HL-60 (cell line): ENCODE measurements around the gene ABCA7.

ENCODE experiments used
- DNase-seq, 2 experiments: peaks; one replicate each; pipeline ENCODE4 v3.0.0-alpha.2; 2010 to 2020; ENCODE audit warnings: low read depth in 1 of 2, low spot score in 1 of 2
- H3K27ac ChIP-seq: fragments of 250-450 bp; sonication (Bioruptor Pico); replicated peaks from 2 replicates; pipeline ENCODE4 v1.5.1; 2020; ENCODE audit warnings: mild to moderate bottlenecking, moderate library complexity
- H3K27me3 ChIP-seq: fragments of 250-450 bp; sonication (Bioruptor Pico); 2 replicates; pipeline ENCODE4 v1.5.1; 2021; ENCODE audit warnings: mild to moderate bottlenecking, moderate library complexity; ENCODE audit not compliant: insufficient read depth, poor library complexity, severe bottlenecking
- H3K4me3 ChIP-seq: replicated peaks from 2 replicates; pipeline ENCODE4 v1.5.1; 2011; ENCODE audit warnings: mild to moderate bottlenecking, control low read depth, low read length; ENCODE audit not compliant: insufficient read depth
- GABPA ChIP-seq: IDR thresholded peaks from 2 replicates; pipeline ENCODE4 v1.6.1; 2012; ENCODE audit warnings: low read depth
- POLR2AphosphoS5 ChIP-seq: IDR thresholded peaks from 2 replicates; pipeline ENCODE4 v1.6.1; 2012; ENCODE audit warnings: low read depth
- SPI1 ChIP-seq: IDR thresholded peaks from 2 replicates; pipeline ENCODE4 v1.6.1; 2012; ENCODE audit warnings: low read depth, mild to moderate bottlenecking, borderline replicate concordance
- TF ChIP-seq, protein P1 (sequence below): IDR thresholded peaks from 2 replicates; pipeline ENCODE4 v1.6.1; 2012; ENCODE audit warnings: low read depth; ENCODE audit not compliant: insufficient replicate concordance
- TF ChIP-seq, protein P2 (sequence below): IDR thresholded peaks from one replicate; pipeline ENCODE4 v1.5.1; 2011; ENCODE audit warnings: low read length, control low read depth, inconsistent platforms; ENCODE audit not compliant: insufficient read depth

ABCA7 gene

DNA sequence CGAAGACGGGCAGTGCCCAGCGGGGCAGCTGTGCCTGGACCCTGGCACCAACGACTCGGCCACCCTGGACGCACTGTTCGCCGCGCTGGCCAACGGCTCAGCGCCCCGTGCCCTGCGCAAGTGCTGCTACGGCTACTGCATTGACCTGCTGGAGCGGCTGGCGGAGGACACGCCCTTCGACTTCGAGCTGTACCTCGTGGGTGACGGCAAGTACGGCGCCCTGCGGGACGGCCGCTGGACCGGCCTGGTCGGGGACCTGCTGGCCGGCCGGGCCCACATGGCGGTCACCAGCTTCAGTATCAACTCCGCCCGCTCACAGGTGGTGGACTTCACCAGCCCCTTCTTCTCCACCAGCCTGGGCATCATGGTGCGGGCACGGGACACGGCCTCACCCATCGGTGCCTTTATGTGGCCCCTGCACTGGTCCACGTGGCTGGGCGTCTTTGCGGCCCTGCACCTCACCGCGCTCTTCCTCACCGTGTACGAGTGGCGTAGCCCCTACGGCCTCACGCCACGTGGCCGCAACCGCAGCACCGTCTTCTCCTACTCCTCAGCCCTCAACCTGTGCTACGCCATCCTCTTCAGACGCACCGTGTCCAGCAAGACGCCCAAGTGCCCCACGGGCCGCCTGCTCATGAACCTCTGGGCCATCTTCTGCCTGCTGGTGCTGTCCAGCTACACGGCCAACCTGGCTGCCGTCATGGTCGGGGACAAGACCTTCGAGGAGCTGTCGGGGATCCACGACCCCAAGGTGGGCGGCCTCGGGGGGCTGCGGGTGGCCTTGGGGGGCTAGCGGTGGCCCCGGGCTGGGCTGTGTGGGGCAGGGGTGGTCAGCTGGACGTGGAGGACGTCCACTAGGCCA is 34.9 kb upstream of the ABCA7 start:
- Histone ChIP-seq H3K27me3 (peaks cover 15% of the 10 kb centered on the region), H3K27ac (no peak overlapping the region), H3K4me3 (no peak overlapping the region)
- TF ChIP-seq POLR2AphosphoS5: no peak
- TF ChIP-seq SPI1: no peak
- TF ChIP-seq, protein P1, sequence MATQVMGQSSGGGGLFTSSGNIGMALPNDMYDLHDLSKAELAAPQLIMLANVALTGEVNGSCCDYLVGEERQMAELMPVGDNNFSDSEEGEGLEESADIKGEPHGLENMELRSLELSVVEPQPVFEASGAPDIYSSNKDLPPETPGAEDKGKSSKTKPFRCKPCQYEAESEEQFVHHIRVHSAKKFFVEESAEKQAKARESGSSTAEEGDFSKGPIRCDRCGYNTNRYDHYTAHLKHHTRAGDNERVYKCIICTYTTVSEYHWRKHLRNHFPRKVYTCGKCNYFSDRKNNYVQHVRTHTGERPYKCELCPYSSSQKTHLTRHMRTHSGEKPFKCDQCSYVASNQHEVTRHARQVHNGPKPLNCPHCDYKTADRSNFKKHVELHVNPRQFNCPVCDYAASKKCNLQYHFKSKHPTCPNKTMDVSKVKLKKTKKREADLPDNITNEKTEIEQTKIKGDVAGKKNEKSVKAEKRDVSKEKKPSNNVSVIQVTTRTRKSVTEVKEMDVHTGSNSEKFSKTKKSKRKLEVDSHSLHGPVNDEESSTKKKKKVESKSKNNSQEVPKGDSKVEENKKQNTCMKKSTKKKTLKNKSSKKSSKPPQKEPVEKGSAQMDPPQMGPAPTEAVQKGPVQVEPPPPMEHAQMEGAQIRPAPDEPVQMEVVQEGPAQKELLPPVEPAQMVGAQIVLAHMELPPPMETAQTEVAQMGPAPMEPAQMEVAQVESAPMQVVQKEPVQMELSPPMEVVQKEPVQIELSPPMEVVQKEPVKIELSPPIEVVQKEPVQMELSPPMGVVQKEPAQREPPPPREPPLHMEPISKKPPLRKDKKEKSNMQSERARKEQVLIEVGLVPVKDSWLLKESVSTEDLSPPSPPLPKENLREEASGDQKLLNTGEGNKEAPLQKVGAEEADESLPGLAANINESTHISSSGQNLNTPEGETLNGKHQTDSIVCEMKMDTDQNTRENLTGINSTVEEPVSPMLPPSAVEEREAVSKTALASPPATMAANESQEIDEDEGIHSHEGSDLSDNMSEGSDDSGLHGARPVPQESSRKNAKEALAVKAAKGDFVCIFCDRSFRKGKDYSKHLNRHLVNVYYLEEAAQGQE: no peak
- TF ChIP-seq, protein P2, sequence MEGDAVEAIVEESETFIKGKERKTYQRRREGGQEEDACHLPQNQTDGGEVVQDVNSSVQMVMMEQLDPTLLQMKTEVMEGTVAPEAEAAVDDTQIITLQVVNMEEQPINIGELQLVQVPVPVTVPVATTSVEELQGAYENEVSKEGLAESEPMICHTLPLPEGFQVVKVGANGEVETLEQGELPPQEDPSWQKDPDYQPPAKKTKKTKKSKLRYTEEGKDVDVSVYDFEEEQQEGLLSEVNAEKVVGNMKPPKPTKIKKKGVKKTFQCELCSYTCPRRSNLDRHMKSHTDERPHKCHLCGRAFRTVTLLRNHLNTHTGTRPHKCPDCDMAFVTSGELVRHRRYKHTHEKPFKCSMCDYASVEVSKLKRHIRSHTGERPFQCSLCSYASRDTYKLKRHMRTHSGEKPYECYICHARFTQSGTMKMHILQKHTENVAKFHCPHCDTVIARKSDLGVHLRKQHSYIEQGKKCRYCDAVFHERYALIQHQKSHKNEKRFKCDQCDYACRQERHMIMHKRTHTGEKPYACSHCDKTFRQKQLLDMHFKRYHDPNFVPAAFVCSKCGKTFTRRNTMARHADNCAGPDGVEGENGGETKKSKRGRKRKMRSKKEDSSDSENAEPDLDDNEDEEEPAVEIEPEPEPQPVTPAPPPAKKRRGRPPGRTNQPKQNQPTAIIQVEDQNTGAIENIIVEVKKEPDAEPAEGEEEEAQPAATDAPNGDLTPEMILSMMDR: no peak
- no peak for TF ChIP-seq GABPA
- no peak for DNase-seq

DNA sequence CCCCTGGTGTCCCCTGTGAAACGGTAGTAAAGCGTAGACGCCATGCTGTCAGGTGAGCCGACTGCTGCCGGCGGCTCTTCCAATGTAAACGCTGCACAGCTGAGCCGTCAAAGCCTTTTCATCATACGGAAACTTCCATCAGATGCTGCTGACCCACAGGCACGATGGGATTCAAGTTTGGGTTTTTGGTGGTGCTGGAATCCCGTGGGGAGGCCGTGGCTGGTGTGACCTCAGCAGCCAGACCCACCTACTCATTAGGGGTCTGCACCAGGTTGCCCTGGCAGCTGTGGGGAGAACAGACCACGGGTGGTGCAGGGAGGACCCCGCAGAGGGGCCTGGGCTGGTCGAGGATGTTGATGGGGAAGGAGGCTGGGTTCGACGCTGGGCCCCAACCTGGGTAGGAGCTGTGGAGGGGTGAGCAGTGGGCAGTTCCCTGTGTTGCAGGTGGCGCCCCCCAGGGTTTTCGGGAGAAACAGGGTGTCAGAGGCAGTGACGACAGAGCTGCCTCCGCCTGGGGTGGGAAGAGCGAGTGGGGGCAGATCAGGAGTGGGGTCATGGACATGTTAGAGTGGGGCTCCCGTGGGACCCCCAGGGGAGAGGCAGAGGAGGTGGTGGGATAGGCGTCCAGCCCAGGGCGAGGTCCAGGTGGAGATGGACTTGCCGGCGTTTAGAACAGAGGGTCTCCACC is 33.1 kb upstream of the ABCA7 start:
- no peak for DNase-seq
- H3K27ac ChIP-seq: no peak overlapping the region
- H3K4me3 ChIP-seq: no peak overlapping the region
- TF ChIP-seq POLR2AphosphoS5: no peak
- TF ChIP-seq, protein P2: no peak
- no peak for TF ChIP-seq SPI1
- TF ChIP-seq, protein P1: no peak
- peaks cover 6% of the 10 kb centered on the region for H3K27me3 ChIP-seq

DNA sequence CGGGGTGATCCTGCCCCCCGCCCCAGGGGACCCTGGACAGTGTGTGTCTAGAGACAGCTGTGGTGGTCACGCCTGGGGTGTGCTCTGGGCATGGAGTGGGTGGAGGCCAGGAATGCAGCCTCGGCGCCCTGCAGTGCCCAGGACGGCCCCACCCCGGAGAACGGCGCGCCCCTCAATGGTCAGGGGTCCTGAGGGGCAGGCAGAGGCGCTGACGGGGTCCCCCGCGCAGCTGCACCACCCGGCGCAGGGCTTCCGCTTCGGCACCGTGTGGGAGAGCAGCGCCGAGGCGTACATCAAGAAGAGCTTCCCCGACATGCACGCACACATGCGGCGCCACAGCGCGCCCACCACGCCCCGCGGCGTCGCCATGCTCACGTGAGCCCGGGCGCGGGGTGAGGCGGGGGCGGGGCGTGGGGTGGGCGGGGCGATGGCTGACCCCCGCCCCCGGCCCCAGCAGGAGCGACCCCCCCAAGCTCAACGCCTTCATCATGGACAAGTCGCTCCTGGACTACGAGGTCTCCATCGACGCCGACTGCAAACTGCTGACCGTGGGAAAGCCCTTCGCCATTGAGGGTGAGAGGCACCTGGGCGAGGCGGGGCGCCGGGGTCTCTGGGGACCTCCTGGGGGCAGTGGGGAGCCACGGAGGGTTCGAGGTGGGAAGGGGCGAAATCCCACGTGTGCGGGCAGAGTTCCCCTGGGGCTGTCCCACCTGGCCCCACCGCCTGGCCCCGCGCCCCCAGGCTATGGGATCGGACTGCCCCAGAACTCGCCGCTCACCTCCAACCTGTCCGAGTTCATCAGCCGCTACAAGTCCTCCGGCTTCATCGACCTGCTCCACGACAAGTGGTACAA is 32.3 kb upstream of the ABCA7 start:
- H3K27me3 ChIP-seq: peaks cover 4% of the 10 kb centered on the region
- no peak overlapping the region for H3K4me3 ChIP-seq
- TF ChIP-seq, protein P1: no peak
- TF ChIP-seq, protein P2: no peak
- TF ChIP-seq SPI1: no peak
- no peak for TF ChIP-seq GABPA
- TF ChIP-seq POLR2AphosphoS5: no peak
- H3K27ac ChIP-seq: no peak overlapping the region
- DNase-seq: no peak
